ENCODE results near the gene GPNMB. TPM values are rescaled to one million over a fixed set of nuclear protein-coding genes. Genes with fewer than 3 reads are reported as not detected.

GPNMB gene
- total and polyA plus RNA-seq, 2 of the 4 experiments (the other 2 are of a cell fraction): under 0.01 to 0.14 TPM

GRCh38 chr7:23212841-23213240, 33.7 kb upstream of the GPNMB start:
- Histone ChIP-seq H3K9ac (ENCODE audit: low read depth, low read length) (no peak overlapping the region), H3K23ac (ENCODE audit: low read depth, low read length) (no peak overlapping the region), H2BK120ac (ENCODE audit: low read depth, low read length) (no peak overlapping the region), H4K5ac (ENCODE audit: low read depth, low read length) (no peak overlapping the region), H3K18ac (ENCODE audit: low read depth, low read length) (no peak overlapping the region), H2BK5ac (ENCODE audit: low read depth, low read length, poor library complexity, severe bottlenecking) (no peak overlapping the region), H3K4me2 (ENCODE audit: low read depth, low read length) (no peak overlapping the region), H3K36me3 (ENCODE audit: control insufficient read depth, insufficient read depth, low read length) (no peaks in the 10 kb centered on the region), H2AK9ac (replicated peaks; ENCODE audit: low read depth, low read length, poor library complexity) (no peak overlapping the region), H3K4me3 (ENCODE audit: insufficient read depth, low read depth, low read length) (no peak overlapping the region), H3K9me3 (ENCODE audit: control insufficient read depth, insufficient read depth, low read length) (no peaks in the 10 kb centered on the region), H3K14ac (replicated peaks; ENCODE audit: low read depth, low read length) (no peak overlapping the region), H3K27ac (ENCODE audit: insufficient read depth, low read length) (no peak overlapping the region), H4K20me1 (ENCODE audit: insufficient read depth, low read length) (no peaks in the 10 kb centered on the region), H3K27me3 (ENCODE audit: control insufficient read depth, insufficient read depth, low read length) (peaks cover 6% of the 10 kb centered on the region), H4K8ac (ENCODE audit: low read depth in 2 of 2, low read length in 2 of 2) (no peak overlapping the region), H2BK15ac (ENCODE audit: low read depth, low read length) (no peak overlapping the region), H3K79me1 (ENCODE audit: low read depth in 1 of 2, low read length in 2 of 2) (no peaks in the 10 kb centered on the region), H3K4me1 (ENCODE audit: control insufficient read depth, insufficient read depth, low read length) (no peaks in the 10 kb centered on the region), H2AK5ac (ENCODE audit: low read depth, low read length) (no peak overlapping the region), H3K9me1 (ENCODE audit: insufficient read depth, low read length) (no peaks in the 10 kb centered on the region), H4K91ac (ENCODE audit: insufficient read depth, low read depth, low read length) (no peak overlapping the region), H3K4ac (ENCODE audit: low read depth, low read length) (no peak overlapping the region), H3K56ac (ENCODE audit: extremely low read depth, insufficient read depth, low read length) (no peak overlapping the region), H2BK20ac (ENCODE audit: low read depth, low read length) (no peak overlapping the region), H2AFZ (replicated peaks; ENCODE audit: low read length, poor library complexity) (no peak overlapping the region)
- DNase-seq: no peak
- CTCF ChIA-PET: no interaction called here
- in situ Hi-C loops (cut with MboI; ENCODE audit: low sequenced_read_pairs) (no loop called here), intact Hi-C loops (cut with micrococcal nuclease) (no loop called here), dilution Hi-C loops (cut with HindIII; ENCODE audit: low sequenced_read_pairs, unreplicated experiment) (no loop called here)
- no TSS peak for BruUV-seq (replicated peaks)
- POLR2A ChIA-PET (ENCODE audit: unreplicated experiment): no interaction called here
- WGBS, 2 experiments (ENCODE audit: extremely low coverage in 2 of 2, insufficient read length in 1 of 2): no CpG with 5 or more reads among the region's 4 CpGs
- TF ChIP-seq RAD21 (IDR thresholded peaks at IDR 0.05; ENCODE audit: low read length) (no peak), ELK1 (IDR thresholded peaks at IDR 0.05; ENCODE audit: borderline replicate concordance, low read depth, low read length) (no peak), RFX5 (IDR thresholded peaks at IDR 0.05; ENCODE audit: low read depth, low read length) (no peak), MAFK (IDR thresholded peaks at IDR 0.05; ENCODE audit: low read depth, low read length) (no peak), CTCF (conservative IDR thresholded peaks at IDR 0.05; ENCODE audit: low read depth, low read length) (no peak), SMC3 (IDR thresholded peaks at IDR 0.05; ENCODE audit: low read depth, low read length) (no peak), POLR2A (IDR thresholded peaks at IDR 0.05; ENCODE audit: low read depth, low read length) (no peak)
- ATAC-seq (ENCODE audit: low read depth): no peak
